HepG2 (cell line): Measurements from ENCODE around the gene COASY. TPM values are rescaled to one million over a fixed set of nuclear protein-coding genes. Genes with fewer than 3 reads are reported as not detected.

Experiments used
- BATF2 ChIP-seq: sonication (generic); formaldehyde crosslinking; IDR thresholded peaks from 2 replicates; pipeline ENCODE4 v1.8.0; 2022; ENCODE audit warnings: mild to moderate bottlenecking, missing genetic modification reagents, moderate library complexity
- CBX5 ChIP-seq: sonication (generic); formaldehyde crosslinking; IDR thresholded peaks from 2 replicates; pipeline ENCODE4 v1.4.0; 2020; ENCODE audit warnings: missing genetic modification reagents, borderline replicate concordance
- HIC2 ChIP-seq: sonication (generic); formaldehyde crosslinking; IDR thresholded peaks from 2 replicates; pipeline ENCODE4 v1.9.0; 2022; ENCODE audit warnings: low read depth, missing genetic modification reagents
- MAX ChIP-seq: IDR thresholded peaks from 2 replicates; pipeline ENCODE4 v1.6.1; 2012; ENCODE audit warnings: inconsistent platforms
- NRL ChIP-seq: sonication (generic); formaldehyde crosslinking; IDR thresholded peaks from 2 replicates; pipeline ENCODE4 v1.5.0; 2020; ENCODE audit warnings: missing genetic modification reagents, mild to moderate bottlenecking, moderate library complexity, borderline replicate concordance
- ZNF263 ChIP-seq: sonication (generic); formaldehyde crosslinking; IDR thresholded peaks from 2 replicates; pipeline ENCODE4 v1.4.0; 2020; ENCODE audit warnings: missing genetic modification reagents
- ZNF558 ChIP-seq: sonication (generic); formaldehyde crosslinking; IDR thresholded peaks from 2 replicates; pipeline ENCODE4 v1.9.0; 2022; ENCODE audit warnings: mild to moderate bottlenecking, missing genetic modification reagents, borderline replicate concordance
- ZNF619 ChIP-seq: sonication (generic); formaldehyde crosslinking; IDR thresholded peaks from 2 replicates; pipeline ENCODE4 v1.4.0; 2020; ENCODE audit warnings: mild to moderate bottlenecking, missing genetic modification reagents
- ZNF652 ChIP-seq: IDR thresholded peaks from 2 replicates; pipeline ENCODE4 v1.6.1; 2016; ENCODE audit warnings: low read depth, borderline replicate concordance
- ZNF737 ChIP-seq: sonication (generic); formaldehyde crosslinking; IDR thresholded peaks from 2 replicates; pipeline ENCODE4 v1.5.0; 2020; ENCODE audit warnings: missing genetic modification reagents, mild to moderate bottlenecking, borderline replicate concordance
- polyA plus RNA-seq, 8 experiments: library from polyadenylated mRNA; depleted of rRNA in 3 of 8; stranded (reverse) in 7 of 8; unstranded in 1 of 8; fragments of >200 nt; fragmentation: Illumina TruSeq in 4 of 8; extraction: Trizol in 4 of 8; gene quantifications; 2 replicates each; pipeline versions ENCODE4 v1.2.1 to v1.2.3, GENCODE V29; 2011 to 2016; ENCODE audit warnings: low read depth in 4 of 8, missing spikeins in 1 of 8, mixed read lengths in 1 of 8; ENCODE audit not compliant: insufficient read depth in 1 of 8
- total RNA-seq, 5 experiments: library from RNA; depleted of rRNA; stranded (reverse); fragments of >200 nt; fragmentation: Illumina TruSeq; extraction: Trizol; gene quantifications; 2 replicates each; pipeline ENCODE4 v1.2.3, GENCODE V29; 2016; ENCODE audit warnings: low read depth in 1 of 5

The COASY gene
- total and polyA plus RNA-seq, 2 of the 13 experiments (the other 11 are each of a cell fraction or from before 2014, with no cell fraction given): 90.7 to 125 TPM

GRCh38 chr17:42562388-42563142 is 617 bp downstream of the COASY start (continued):
- TF ChIP-seq CBX5 (CRISPR knock-in tag) (peak; percentile 17; the same call in 1 of the 2 replicates), ZNF263 (CRISPR knock-in tag) (peak; percentile 20; the same call in 1 of the 2 replicates), ZNF619 (CRISPR knock-in tag) (no peak), ZNF737 (CRISPR knock-in tag) (peak; percentile 51; the same call in 1 of the 2 replicates), HIC2 (CRISPR knock-in tag) (no peak; the same call in 1 of the 2 replicates), MAX (peak; percentile 83), BATF2 (CRISPR knock-in tag) (no peak), NRL (CRISPR knock-in tag) (0 out of 2 replicates have a peak, but pooled peaks have one; percentile 17), ZNF558 (peak; percentile 83), ZNF652 (CRISPR knock-in tag) (no peak)
